Islet of Langerhans (tissue), 1 donor: ENCODE measurements around the gene KCP.
A peak's percentile ranks its signal among the peaks of the same experiment; 100 is the strongest.

Experiments used
- FAIRE-seq: peaks from one replicate; lab custom pipeline; 2011; peaks lifted over from hg19 to GRCh38; lab: Jason Lieb, UNC

The KCP gene

GRCh38 chr7:128872394-128872824 lies 38.1 kb downstream of the KCP start:
- no peak for FAIRE-seq

- FAIRE-seq = no peak
These were observed 39.5 kb downstream of the KCP start for GRCh38 chr7:128871050-128871449.

DNA sequence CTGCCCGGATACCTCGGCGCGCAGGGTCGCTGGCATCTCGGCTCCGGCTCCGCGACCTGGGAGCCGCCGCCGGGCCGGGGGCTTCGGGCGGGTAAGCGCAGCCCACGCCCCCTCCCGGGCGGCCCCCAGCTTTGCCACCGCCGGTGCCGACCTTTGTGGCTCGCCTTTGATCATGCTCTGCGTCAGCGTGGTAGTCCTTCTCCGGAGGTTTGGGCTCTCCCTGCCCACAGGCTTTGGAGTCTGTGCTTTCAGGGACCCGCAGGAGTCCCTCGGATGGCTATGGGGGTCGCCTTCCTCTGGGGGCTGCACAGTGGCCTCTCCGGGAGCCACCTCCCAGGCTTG lies 40.6 kb downstream of the KCP start:
- no peak for FAIRE-seq

GRCh38 chr7:128869138-128869943 lies 41.2 kb downstream of the KCP start:
- FAIRE-seq = no peak

- FAIRE-seq = no peak
These were observed 41.8 kb downstream of the KCP start for GRCh38 chr7:128868624-128869137.

GRCh38 chr7:128867842-128868623 lies 42.5 kb downstream of the KCP start:
- FAIRE-seq = no peak

GRCh38 chr7:128867241-128867640 lies 43.3 kb downstream of the KCP start:
- no peak for FAIRE-seq

- FAIRE-seq = no peak
These were observed 44.3 kb downstream of the KCP start for GRCh38 chr7:128865996-128866877.

DNA sequence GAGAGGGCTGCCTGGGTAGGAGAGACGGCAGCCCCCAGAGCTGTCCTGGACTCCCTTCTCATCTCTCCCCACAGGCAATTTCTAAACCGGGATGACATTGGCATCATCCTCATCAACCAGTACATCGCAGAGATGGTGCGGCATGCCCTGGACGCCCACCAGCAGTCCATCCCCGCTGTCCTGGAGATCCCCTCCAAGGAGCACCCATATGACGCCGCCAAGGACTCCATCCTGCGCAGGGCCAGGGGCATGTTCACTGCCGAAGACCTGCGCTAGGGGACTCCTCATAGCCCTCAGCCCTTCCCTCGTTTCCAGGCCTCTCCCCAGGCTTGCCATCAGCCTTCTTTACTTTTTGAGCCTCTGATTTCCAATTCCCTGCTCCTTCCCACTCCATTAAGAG lies 45.2 kb downstream of the KCP start:
- no peak for FAIRE-seq

- FAIRE-seq = no peak
These were observed 47.0 kb downstream of the KCP start for GRCh38 chr7:128863433-128863989.

DNA sequence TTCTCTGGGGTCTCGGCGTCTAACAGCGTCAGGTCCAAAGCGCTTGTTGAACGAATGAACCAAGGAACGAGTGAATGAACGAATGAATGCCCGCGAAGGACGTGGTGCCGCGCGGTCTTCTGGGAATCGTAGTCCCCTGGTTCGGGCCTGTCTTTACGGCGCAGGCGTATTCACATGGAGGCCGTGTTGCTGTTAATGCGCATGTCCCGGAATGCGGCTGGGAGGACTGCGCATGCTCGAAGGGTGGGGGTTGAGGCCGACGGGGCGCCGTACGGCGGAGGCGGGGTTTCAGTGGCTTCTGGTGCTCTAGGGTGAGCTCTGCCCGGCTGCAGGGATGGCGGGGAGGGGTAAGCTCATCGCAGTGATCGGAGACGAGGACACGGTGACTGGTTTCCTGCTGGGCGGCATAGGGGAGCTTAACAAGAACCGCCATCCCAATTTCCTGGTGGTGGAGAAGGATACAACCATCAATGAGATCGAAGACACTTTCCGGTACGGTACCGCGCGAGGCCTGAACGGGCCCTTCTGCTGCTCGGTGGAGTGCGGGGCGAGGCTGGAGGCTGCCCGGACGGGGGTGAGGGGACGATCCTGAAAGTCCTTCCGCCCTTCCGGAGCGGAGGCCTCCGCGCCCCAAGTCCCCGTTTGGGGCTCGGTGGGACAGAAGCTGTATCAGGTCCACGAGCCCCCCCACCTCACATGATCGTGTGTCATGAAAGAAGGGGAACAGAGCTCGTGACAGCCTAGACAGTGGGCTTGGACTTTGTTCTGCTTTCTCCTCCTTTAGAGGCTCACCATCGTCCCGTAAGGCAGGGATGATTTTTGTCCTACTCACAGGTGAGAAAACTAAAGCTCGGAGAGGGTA lies 47.7 kb downstream of the KCP start, which contains the start of gene ATP6V1F:
Gene ATP6V1F, plus strand, starts transcription at position 286 of the 862 bp plus-strand sequence. Its CDS starts 49 bp downstream, at position 335.
- FAIRE-seq = peak; percentile 51

- no peak for FAIRE-seq
These were observed 48.4 kb downstream of the KCP start for GRCh38 chr7:128861957-128862570.

DNA sequence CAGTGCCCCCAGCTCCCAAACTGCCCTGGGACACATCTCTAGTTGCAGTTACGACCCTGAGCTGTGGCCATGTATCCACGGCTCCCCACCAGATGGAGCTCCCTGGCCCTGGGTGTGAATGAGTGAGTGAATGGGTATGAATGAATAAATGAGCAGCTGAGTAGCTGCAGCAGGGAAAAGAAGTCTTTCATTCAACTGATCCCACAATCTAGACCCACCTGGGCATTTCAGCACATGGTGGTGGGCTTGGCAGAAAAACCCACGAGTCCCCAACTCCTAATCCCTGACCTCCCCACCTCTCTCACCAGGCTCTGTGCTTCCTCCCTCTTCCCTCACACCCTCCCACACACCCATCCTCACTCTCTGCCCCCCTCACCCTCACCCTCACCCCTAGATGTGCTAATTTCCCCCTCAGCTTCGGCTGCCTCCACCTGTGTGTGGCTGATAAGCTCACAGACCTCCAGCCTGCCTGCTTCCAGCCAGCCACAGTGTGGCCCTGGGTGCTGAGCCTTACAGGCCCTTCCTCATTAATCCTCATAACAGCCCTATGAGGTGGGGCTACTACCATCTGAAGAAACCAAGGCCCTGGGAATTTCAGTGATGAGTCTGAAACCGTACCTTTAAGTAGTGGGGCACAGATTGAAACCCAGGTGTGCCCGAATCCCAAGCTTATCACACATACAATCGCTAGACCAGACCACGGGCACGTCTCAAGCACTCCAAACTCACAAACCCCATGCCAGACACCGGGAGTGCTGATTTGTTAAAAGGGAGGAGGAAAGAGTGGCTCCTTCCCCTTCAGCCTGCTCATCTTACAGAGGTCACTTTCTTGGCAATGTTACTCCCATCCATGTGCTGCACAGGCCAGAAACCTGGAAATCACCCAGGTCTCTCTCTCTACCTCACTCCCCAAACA lies 50.1 kb downstream of the KCP start:
- no peak for FAIRE-seq

DNA sequence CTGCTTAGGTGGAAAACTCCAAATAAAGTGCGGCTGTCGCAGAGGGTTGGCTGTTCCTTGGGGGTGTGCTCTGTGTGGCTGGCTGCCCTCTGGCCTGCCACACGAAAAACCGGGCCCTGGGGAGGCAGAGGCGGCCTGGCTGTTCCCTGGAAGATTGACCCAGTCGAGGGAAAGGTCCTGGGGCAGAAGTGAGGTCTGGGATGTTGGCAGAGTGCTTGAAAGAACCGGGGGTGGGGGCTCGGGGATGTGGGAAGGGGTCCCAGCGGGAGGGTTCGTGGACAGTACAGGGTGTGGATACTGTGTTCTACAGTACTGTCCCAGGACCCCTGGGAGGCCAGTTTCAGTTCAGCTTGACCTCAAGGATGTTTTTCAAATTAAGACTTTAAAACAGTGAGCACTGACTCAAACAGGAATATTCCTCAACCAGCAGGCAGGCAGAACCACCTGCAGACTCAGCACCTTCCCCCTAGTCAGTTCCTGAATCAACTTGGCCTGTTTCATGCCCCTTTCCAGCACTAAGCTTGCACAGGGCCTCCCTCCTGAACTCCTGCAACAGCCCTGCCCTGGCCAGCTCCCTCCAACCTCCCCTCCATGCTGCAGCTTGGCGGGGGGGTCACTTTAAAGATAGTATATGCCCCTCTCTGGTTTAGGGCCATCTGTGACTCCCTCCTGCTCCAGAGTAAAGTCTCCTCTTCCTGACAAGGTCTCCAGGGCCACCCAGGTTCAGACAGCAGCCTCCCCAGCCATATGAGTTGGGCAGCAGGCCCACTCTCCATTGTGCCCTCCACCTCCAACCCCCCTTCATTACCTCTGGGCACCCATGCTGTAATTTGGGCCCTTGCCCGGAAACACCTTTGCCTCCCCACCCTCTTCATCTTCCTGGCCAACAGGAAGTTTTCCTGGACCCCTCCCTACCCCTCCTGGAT lies 51.0 kb downstream of the KCP start:
- no peak for FAIRE-seq

DNA sequence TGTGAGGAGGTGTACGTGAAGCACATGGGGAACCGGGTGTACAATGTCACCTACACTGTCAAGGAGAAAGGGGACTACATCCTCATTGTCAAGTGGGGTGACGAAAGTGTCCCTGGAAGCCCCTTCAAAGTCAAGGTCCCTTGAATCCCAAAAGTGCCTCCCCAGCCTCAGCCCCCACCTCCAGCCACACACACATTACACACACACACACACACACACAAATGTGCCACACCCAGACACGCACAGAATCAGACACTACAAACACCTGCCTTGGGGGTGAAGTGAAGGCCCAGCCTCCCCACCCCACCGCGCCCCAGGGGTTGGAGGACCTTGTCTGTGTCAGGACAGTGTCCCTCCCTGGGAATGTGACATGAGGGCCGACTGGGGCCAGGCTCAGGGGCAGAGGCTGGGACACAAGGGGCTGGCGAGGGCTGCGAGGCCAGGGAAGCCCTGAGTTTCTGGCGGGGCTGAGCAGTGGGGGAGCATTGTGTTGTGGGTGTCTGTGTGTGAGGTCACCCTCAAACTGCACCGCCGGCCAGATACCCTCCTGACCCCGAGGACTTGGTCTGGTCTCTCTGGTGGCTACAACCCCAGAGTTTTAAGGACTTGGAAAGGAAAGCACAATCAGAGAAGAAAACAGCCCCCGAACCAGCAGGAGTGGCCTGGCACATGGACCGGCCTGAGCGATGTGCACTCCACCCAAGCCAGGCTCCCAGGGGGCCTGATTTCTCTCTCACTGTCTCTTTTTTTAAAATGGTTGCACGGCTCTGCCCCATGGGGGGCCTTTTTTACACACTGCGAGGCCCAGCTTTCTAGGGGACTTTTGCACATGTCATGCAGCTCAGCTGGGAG lies 51.9 kb downstream of the KCP start:
- FAIRE-seq = no peak

GRCh38 chr7:128856001-128856718 lies 54.3 kb downstream of the KCP start:
- FAIRE-seq = no peak

DNA sequence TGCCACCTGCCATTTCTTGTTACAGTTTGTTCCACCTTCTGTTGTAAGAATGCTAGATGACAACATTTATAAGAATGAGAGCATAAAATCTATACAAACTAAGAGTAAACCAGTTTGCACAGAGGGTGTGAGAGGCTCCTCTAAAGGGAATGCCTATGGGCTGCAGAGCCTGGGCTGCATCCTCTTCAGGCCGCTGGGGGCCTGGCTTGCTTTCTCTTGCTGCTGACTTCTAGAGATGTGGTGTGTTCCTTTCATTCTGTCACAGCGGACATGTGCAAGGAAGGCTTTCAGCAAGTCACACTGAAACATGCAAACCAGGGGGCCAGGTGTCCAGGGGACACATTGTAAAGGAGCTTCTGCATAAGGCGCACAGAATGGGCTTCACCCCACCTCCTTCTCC lies 55.0 kb downstream of the KCP start:
- FAIRE-seq = no peak
